GM19193 (cell line): ENCODE data around the gene DYRK1A.

Source experiments
- POLR2A ChIP-seq: IDR thresholded peaks from 4 replicates; pipeline ENCODE4 v1.6.1; 2011; ENCODE audit not compliant: insufficient read depth, insufficient read length; ENCODE audit errors: extremely low read depth

DYRK1A gene

DNA sequence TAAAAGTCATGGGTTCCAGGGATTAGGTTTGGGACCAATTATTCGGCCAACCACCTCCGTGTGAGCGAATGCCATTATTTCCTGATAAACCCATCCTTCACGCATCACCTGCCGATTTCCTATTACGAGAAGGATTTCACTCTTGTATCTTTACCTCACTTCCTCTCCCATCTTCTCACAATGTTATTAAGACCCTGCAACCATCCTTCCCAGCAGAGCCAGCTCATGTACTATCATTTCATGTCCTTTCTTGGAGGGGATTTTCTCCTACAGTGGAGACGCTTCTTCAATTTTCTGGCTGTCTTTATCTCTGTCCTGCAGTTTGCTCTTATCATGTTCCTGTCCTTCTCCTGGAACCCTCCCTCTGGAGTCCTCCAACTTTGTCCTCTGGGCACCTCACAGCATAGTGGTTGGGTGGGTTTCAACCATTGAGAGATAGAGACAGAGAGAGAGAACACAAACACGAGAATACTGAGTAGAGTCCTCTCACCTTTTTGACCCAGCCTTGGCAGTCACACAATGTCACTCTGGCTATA lies 192.2 kb downstream of the DYRK1A start:
- TF ChIP-seq POLR2A = no peak

- TF ChIP-seq POLR2A = no peak
Measured at GRCh38 chr21:37560385-37560784, 193.8 kb downstream of the DYRK1A start.

GRCh38 chr21:37561506-37561905 lies 194.9 kb downstream of the DYRK1A start:
- no peak for TF ChIP-seq POLR2A

DNA sequence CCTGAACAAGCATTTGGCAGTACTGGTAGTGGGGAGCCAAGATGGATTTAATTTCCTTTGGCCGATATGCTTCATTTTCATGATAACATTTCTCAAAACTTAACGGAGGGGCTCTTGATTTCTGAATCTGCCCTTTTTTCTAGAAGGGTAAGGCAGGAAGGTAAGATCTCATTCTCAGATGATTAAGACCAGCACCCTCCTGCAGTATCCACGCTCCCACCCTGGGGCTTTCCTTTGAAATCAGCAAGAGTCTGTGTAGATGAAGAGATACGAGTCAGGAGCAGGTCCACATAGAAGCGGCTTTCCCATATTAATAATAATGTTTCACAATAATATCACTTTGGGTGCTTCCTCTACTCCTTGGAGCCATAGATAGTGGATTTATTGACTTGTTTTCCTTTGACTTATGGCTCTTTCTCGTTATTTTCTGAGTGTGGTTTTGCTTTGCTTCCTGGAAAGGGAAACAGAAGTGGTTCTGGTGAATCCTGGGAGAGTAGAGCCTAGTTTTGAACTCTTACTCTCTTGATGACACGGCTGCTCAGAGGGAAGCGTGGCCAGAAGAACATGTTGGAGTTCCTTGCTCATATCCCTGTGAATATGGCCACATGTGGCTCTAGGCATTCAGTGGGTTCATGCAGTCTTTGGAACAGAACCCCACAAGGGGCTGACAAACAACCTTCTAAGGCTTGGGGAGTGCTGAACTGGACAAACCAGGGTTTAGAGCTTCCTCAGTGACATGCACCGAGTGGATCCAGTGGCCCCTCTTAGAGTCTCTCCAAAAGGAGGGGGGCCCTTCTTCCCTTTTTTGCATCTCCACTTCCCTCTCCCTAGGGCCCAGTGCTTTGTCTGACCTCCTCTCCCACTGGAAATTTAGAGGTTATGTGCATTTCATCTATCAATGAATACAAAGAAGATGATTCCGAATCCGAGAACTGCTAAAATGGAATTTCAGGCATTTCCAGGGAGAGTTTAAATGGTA lies 195.7 kb downstream of the DYRK1A start:
- TF ChIP-seq POLR2A = no peak

DNA sequence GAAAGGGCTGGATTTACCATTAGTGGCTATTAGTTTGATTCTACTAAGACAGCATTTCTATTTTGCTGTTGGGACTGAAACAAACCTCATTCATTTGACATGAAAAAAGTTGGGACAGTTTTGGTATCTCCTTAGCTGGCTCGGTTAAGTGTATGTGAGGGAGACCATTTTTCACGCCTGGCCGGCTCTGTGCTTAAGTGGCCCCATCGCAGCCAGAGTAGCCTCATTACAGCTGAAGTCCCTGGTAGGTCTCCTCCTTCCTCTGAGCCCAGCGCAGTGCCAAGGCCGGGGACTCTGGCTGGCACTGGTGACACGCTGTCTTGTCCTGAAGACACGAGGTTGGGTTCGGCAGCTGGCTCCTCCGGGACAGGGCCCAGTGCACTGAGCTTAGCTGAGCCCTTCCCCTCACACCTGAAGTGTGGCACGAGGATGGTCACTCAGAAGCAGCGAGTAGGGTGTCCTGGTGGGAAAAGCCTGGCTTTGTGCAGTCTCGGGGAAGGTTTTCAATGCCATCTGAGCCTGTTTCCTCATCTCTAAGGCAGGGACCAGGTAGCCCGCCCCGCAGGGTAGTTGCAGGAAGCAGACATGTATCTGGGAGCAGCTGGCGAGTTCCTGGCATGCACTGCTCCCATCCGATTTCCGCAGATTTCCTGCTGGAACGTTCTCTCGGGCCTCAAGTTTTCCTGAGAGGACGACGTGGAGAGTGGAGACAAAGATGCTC lies 196.5 kb downstream of the DYRK1A start:
- TF ChIP-seq POLR2A = no peak

- TF ChIP-seq POLR2A = peak; percentile 85
Measured at GRCh38 chr21:37563641-37564340, 197.2 kb downstream of the DYRK1A start.

DNA sequence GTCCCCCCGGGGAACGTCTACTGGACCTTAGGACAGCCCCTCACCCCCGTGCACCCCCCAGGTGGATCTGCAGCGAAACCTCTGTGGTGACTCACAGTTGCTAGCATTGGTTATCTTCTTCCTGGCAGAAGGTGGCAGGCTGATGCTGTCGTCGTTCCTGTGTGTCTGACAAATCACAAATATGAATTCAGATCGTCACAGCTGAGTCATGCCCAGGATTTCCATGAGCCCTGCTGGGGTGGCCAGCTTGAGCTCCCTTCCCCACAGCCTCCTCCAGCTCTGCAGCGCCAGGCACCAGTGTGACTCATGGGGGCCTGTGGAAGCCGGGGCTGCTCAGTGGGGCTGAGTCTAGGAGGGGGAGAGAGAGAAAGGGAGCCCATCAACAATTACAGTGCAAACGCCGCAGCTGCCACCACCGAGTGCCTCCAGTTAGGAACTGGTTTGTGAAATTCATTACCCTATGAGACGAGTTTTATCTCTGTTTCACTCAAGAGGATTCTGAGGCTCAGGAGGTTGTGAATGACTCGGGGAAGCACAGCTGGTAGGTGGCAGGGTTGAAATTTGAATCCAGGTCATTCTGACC lies 197.9 kb downstream of the DYRK1A start:
- TF ChIP-seq POLR2A = no peak

GRCh38 chr21:37564924-37565529 lies 198.5 kb downstream of the DYRK1A start:
- no peak for TF ChIP-seq POLR2A

- TF ChIP-seq POLR2A = no peak
Measured at GRCh38 chr21:37565530-37566223, 199.1 kb downstream of the DYRK1A start.

- no peak for TF ChIP-seq POLR2A
Measured at GRCh38 chr21:37566790-37567615, 200.4 kb downstream of the DYRK1A start.

DNA sequence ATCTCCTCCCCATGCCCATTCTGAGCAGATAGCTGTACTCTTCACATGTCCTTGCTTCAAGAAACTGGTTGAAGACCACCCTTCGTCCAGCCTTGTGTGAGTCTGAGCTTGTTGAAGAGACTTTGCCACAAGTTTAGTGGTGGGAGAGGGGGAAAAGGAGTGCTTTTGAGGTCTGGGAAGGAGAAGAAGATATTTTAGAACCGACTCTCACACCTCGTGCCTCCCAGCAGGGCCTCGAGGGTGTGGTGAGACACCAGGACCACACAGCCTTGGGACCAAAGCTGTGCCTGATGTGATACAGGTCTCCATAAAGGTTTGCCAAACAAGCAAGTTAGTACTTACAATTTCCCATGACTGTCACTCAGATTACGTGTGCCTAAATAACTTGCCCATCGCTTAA lies 201.8 kb downstream of the DYRK1A start:
- TF ChIP-seq POLR2A = no peak

DNA sequence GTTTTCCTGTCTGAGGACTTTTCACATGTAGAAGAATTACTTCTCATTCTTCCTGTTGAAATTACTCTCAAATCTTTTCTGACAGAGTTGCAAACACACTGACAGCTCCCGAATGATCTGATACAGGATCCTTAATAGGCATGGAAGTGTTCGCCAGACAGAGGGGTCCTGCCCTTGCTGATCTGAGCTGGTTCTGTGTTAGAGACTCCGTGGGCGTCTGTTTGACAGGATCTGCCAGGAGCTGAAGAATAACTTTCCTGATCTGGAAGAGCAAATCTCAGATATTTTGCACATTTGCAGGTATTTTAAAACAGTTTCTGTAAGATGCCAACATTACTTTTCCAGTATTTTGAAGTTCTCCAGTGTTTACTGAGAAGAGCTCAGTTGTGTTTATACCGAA lies 202.3 kb downstream of the DYRK1A start:
- TF ChIP-seq POLR2A = no peak

- TF ChIP-seq POLR2A = no peak
Measured at GRCh38 chr21:37571442-37571841, 204.9 kb downstream of the DYRK1A start.
